SK-N-SH (cell line): ENCODE measurements around the gene STARD13. TPM values are rescaled to one million over a fixed set of nuclear protein-coding genes. Genes with fewer than 3 reads are reported as not detected.

Source experiments
- CTCF ChIA-PET: fragments of 300-600, 350-600 bp; formaldehyde crosslinking; extraction: SDS; loops from one replicate; lab custom pipeline; 2021; lab: Yijun Ruan, JAX
- POLR2A ChIA-PET: fragments of 350-600 bp; sonication (Branson Sonifier 250); formaldehyde crosslinking; extraction: SDS; loops from one replicate; lab custom pipeline; 2020; ENCODE audit warnings: antibody characterized with exemption, inconsistent platforms; lab: Yijun Ruan, JAX
- DNase-seq: peaks from one replicate; pipeline ENCODE4 v3.0.0; 2012
- H2AFZ ChIP-seq: fragments of 200-600 bp; sonication (generic); 2 replicates; pipeline ENCODE4 v1.8.1; 2016; ENCODE audit warnings: antibody characterized with exemption, mild to moderate bottlenecking, low read depth
- H3F3A ChIP-seq: fragments of 200-600 bp; sonication (generic); replicated peaks from 2 replicates; pipeline ENCODE3; 2016; ENCODE audit warnings: antibody characterized with exemption, mild to moderate bottlenecking; ENCODE audit not compliant: insufficient read depth
- H3K27ac ChIP-seq, 2 experiments: fragments of 200-500 bp in 1 of 2; fragments of 200-600 bp in 1 of 2; sonication (Bioruptor generic) in 1 of 2; sonication (generic), shearing (Covaris generic) in 1 of 2; 2 replicates each; pipeline versions ENCODE4 v1.5.1 to v1.6.1; 2014 to 2016; ENCODE audit warnings: low read depth in 2 of 2, inconsistent platforms in 1 of 2, low read length in 1 of 2, mild to moderate bottlenecking in 1 of 2, mixed read lengths in 1 of 2
- H3K27me3 ChIP-seq: fragments of 200-600 bp; sonication (generic), shearing (Covaris generic); 2 replicates; pipeline ENCODE4 v1.6.1; 2016; ENCODE audit warnings: mixed run types; ENCODE audit not compliant: insufficient read depth
- H3K36me3 ChIP-seq, 2 experiments: fragments of 200-500 bp in 1 of 2; fragments of 200-600 bp in 1 of 2; sonication (Bioruptor generic) in 1 of 2; sonication (generic) in 1 of 2; replicated peaks in 1 of 2; 2 replicates each; pipeline versions ENCODE3 to v1.5.1; 2014 to 2016; ENCODE audit warnings: low read length in 1 of 2, mild to moderate bottlenecking in 1 of 2; ENCODE audit not compliant: insufficient read depth in 2 of 2, control insufficient read depth in 1 of 2
- H3K4me1 ChIP-seq, 2 experiments: fragments of 200-500 bp in 1 of 2; fragments of 200-600 bp in 1 of 2; sonication (Bioruptor generic) in 1 of 2; sonication (generic), shearing (Covaris generic) in 1 of 2; 2 replicates each; pipeline versions ENCODE4 v1.5.1 to v1.6.1; 2014 to 2016; ENCODE audit warnings: low read depth in 1 of 2, low read length in 1 of 2, mixed run types in 1 of 2; ENCODE audit not compliant: insufficient read depth in 2 of 2, control insufficient read depth in 1 of 2
- H3K4me2 ChIP-seq: fragments of 200-600 bp; sonication (generic), shearing (Covaris generic); 2 replicates; pipeline ENCODE4 v1.6.1; 2017; ENCODE audit warnings: mixed run types
- H3K4me3 ChIP-seq, 2 experiments: fragments of 200-500 bp in 1 of 2; fragments of 200-600 bp in 1 of 2; sonication (Bioruptor generic) in 1 of 2; sonication (generic), shearing (Covaris generic) in 1 of 2; 2 replicates each; pipeline versions ENCODE4 v1.5.1 to v1.8.1; 2014 to 2016; ENCODE audit warnings: low read depth in 2 of 2, inconsistent platforms in 1 of 2, low read length in 1 of 2, mild to moderate bottlenecking in 1 of 2, mixed read lengths in 1 of 2, moderate library complexity in 1 of 2
- H3K79me2 ChIP-seq: fragments of 200-600 bp; sonication (generic); 2 replicates; pipeline ENCODE4 v1.8.1; 2017; ENCODE audit warnings: mild to moderate bottlenecking; ENCODE audit not compliant: insufficient read depth
- H3K9ac ChIP-seq: fragments of 200-600 bp; sonication (generic); 2 replicates; pipeline ENCODE4 v1.6.1; 2017; ENCODE audit warnings: mixed run types
- H3K9me2 ChIP-seq: fragments of 200-600 bp; sonication (generic); 2 replicates; pipeline ENCODE4 v1.6.1; 2017; ENCODE audit warnings: mixed run types
- H3K9me3 ChIP-seq: fragments of 200-600 bp; sonication (generic); 2 replicates; pipeline ENCODE4 v1.6.1; 2017; ENCODE audit warnings: mixed run types, mild to moderate bottlenecking, moderate library complexity
- H4K20me1 ChIP-seq: fragments of 200-600 bp; sonication (generic); 2 replicates; pipeline ENCODE4 v1.6.1; 2017; ENCODE audit warnings: mild to moderate bottlenecking, mixed run types; ENCODE audit not compliant: insufficient read depth
- CHD2 ChIP-seq: fragments of 150-350 bp; IDR thresholded peaks from 2 replicates; pipeline ENCODE4 v1.6.1; 2018; ENCODE audit warnings: low read length; ENCODE audit not compliant: partially characterized antibody
- ELF1 ChIP-seq: IDR thresholded peaks from 2 replicates; pipeline ENCODE4 v1.4.0; 2012
- EZH2phosphoT487 ChIP-seq: fragments of 200-600 bp; sonication (generic); IDR thresholded peaks from 2 replicates; pipeline ENCODE4 v1.6.1; 2017; ENCODE audit warnings: low read depth, mixed run types, mild to moderate bottlenecking, antibody characterized with exemption, moderate library complexity, borderline replicate concordance
- FOXM1 ChIP-seq: IDR thresholded peaks from 2 replicates; pipeline ENCODE4 v1.4.0; 2012; ENCODE audit warnings: low read depth, mild to moderate bottlenecking
- IRF3 ChIP-seq: fragments of 150-350 bp; IDR thresholded peaks from 2 replicates; pipeline ENCODE4 v1.6.1; 2016; ENCODE audit warnings: mild to moderate bottlenecking, low read depth, low read length
- JUND ChIP-seq: IDR thresholded peaks from 2 replicates; pipeline ENCODE4 v1.4.0; 2012
- MXI1 ChIP-seq: IDR thresholded peaks from 2 replicates; pipeline ENCODE4 v1.6.1; 2012; ENCODE audit warnings: mild to moderate bottlenecking, low read depth, low read length, improper control_type of control experiment
- NFIC ChIP-seq: IDR thresholded peaks from 2 replicates; pipeline ENCODE4 v1.4.0; 2012; ENCODE audit warnings: borderline replicate concordance
- RFX5 ChIP-seq: IDR thresholded peaks from 2 replicates; pipeline ENCODE4 v1.6.1; 2012; ENCODE audit warnings: mild to moderate bottlenecking, improper control_type of control experiment, low read length
- SMC3 ChIP-seq: IDR thresholded peaks from 2 replicates; pipeline ENCODE4 v1.6.1; 2012; ENCODE audit warnings: low read depth, low read length, improper control_type of control experiment
- USF1 ChIP-seq: IDR thresholded peaks from 2 replicates; pipeline ENCODE4 v1.4.0; 2012; ENCODE audit warnings: low read depth, borderline replicate concordance
- ZBTB33 ChIP-seq: IDR thresholded peaks from 2 replicates; pipeline ENCODE4 v1.4.0; 2012; ENCODE audit warnings: low read depth, borderline replicate concordance
- WGBS: methylation state at CpG from one replicate; pipeline ENCODE4 v1.1.6; 2017; ENCODE audit warnings: low lambda C conversion rate; 5-methylcytosine and 5-hydroxymethylcytosine counted together
- polyA plus RNA-seq, 3 experiments: library from polyadenylated mRNA; depleted of rRNA; stranded (reverse); fragments of >200 nt; gene quantifications; 2 replicates each; pipeline ENCODE4 v1.2.3, GENCODE V29; 2012

Gene STARD13
- polyA plus RNA-seq, 1 of the 3 experiments (the other 2 are of a cell fraction): 5.7 TPM

GRCh38 chr13:33099860-33100259 lies 185.7 kb downstream of the STARD13 start:
- no peak for DNase-seq
- peaks cover 2 to 11% of the 10 kb centered on the region in 2 experiments for H3K36me3 ChIP-seq
- TF ChIP-seq CHD2: no peak
- TF ChIP-seq IRF3: no peak
- no peak for TF ChIP-seq JUND
- TF ChIP-seq FOXM1: no peak
- TF ChIP-seq USF1: no peak
- TF ChIP-seq NFIC: no peak
- no peak for TF ChIP-seq RFX5
- TF ChIP-seq ELF1: no peak
- no peak for TF ChIP-seq ZBTB33
- TF ChIP-seq MXI1: no peak
- no peak for TF ChIP-seq EZH2phosphoT487
- TF ChIP-seq SMC3: no peak
- no peak overlapping the region for H3K4me3 ChIP-seq
- no peak overlapping the region for H3K9ac ChIP-seq
- H3F3A ChIP-seq: no peaks in the 10 kb centered on the region
- H3K4me2 ChIP-seq: no peak overlapping the region
- H3K27ac ChIP-seq: no peak overlapping the region
- no peaks in the 10 kb centered on the region for H3K4me1 ChIP-seq
- H3K9me2 ChIP-seq: no peaks in the 10 kb centered on the region
- CTCF ChIA-PET: interaction anchor here (0.8 kb wide), 1 partner anchor 40 kb away, joined by 3 read pairs; no protein-coding TSS in a partner anchor
- POLR2A ChIA-PET: no interaction called here
- no peaks in the 10 kb centered on the region for H3K9me3 ChIP-seq
- no peak overlapping the region for H2AFZ ChIP-seq
- H3K79me2 ChIP-seq: no peaks in the 10 kb centered on the region
- no peaks in the 10 kb centered on the region for H3K27me3 ChIP-seq
- WGBS: 68% methylated on average over 3 of the region's 3 CpGs
- no peaks in the 10 kb centered on the region for H4K20me1 ChIP-seq

- no peak overlapping the region for H2AFZ ChIP-seq
- no peaks in the 10 kb centered on the region for H3K27me3 ChIP-seq
- no peaks in the 10 kb centered on the region for H3K9me2 ChIP-seq
- H4K20me1 ChIP-seq: no peaks in the 10 kb centered on the region
- TF ChIP-seq USF1: no peak
- POLR2A ChIA-PET: no interaction called here
- no peak for DNase-seq
- CTCF ChIA-PET: interaction anchor here (1.0 kb wide), 1 partner anchor 14 kb away, joined by 3 read pairs; no protein-coding TSS in a partner anchor
- no peaks in the 10 kb centered on the region for H3K79me2 ChIP-seq
- no peak overlapping the region for H3K4me3 ChIP-seq
- no peaks in the 10 kb centered on the region for H3F3A ChIP-seq
- H3K9ac ChIP-seq: no peak overlapping the region
- H3K27ac ChIP-seq: no peak overlapping the region
- no peaks in the 10 kb centered on the region for H3K9me3 ChIP-seq
- 70% methylated on average over 2 of the region's 2 CpGs for WGBS
- peaks cover 0 to 5% of the 10 kb centered on the region in 2 experiments for H3K36me3 ChIP-seq
- no peak overlapping the region for H3K4me2 ChIP-seq
- H3K4me1 ChIP-seq: no peaks in the 10 kb centered on the region
Observed at GRCh38 chr13:33096886-33097605, 188.5 kb downstream of the STARD13 start.
